Breast epithelium (tissue), 4 donors: ENCODE measurements around the gene ZNF397. TPM values are rescaled to one million over a fixed set of nuclear protein-coding genes. Genes with fewer than 3 reads are reported as not detected.

Source experiments
- DNase-seq, 2 donors: peaks; one replicate each; pipeline ENCODE4 v3.0.0-alpha.2; 2019; ENCODE audit warnings: low spot score in 2 of 2
- H3K27ac ChIP-seq, 2 donors: fragments of 200-600 bp; sonication (generic) in 1 of 2; one replicate each; pipeline ENCODE4 v1.5.1; 2016 to 2019; ENCODE audit warnings: mild to moderate bottlenecking in 1 of 2
- H3K27me3 ChIP-seq, 2 donors: fragments of 200-600 bp; sonication (generic) in 1 of 2; one replicate each; pipeline versions ENCODE4 v1.5.1 to v1.6.0; 2017 to 2019; ENCODE audit warnings: control low read depth in 1 of 2, mild to moderate bottlenecking in 1 of 2
- H3K36me3 ChIP-seq: fragments of 200-600 bp; one replicate; pipeline ENCODE4 v1.5.1; 2019
- H3K4me1 ChIP-seq, 2 donors: fragments of 200-600 bp; sonication (generic); one replicate each; pipeline ENCODE4 v1.5.1; 2016 to 2019; ENCODE audit warnings: control low read depth in 1 of 2
- H3K4me3 ChIP-seq, 3 donors: fragments of 200-600 bp; sonication (generic); 1 replicate in 2 of 3; 2 replicates in 1 of 3; pipeline ENCODE4 v1.5.1; 2016 to 2019; ENCODE audit warnings: mild to moderate bottlenecking in 3 of 3, moderate library complexity in 2 of 3
- H3K9me3 ChIP-seq, 2 donors: fragments of 200-600 bp; sonication (generic) in 1 of 2; one replicate each; pipeline ENCODE4 v1.5.1; 2016 to 2019; ENCODE audit warnings: control low read depth in 1 of 2
- CTCF ChIP-seq, 3 donors: fragments of 450-650 bp; IDR thresholded peaks; one replicate each; pipeline ENCODE4 v1.5.1; 2016 to 2017; ENCODE audit warnings: antibody characterized with exemption in 3 of 3, mild to moderate bottlenecking in 3 of 3, moderate library complexity in 3 of 3
- POLR2A ChIP-seq: fragments of 450-650 bp; IDR thresholded peaks from one replicate; pipeline ENCODE4 v1.6.1; 2016; ENCODE audit warnings: antibody characterized with exemption, mild to moderate bottlenecking, moderate library complexity
- POLR2AphosphoS5 ChIP-seq, 3 donors: sonication (generic); formaldehyde crosslinking; IDR thresholded peaks; one replicate each; pipeline ENCODE4 v1.6.1; 2017; ENCODE audit warnings: antibody characterized with exemption in 3 of 3
- intact Hi-C: fragments of 100-400 bp; cut with DNase I; formaldehyde crosslinking; loops from one replicate; pipeline ENCODE4 v1.15.1; 2023; ENCODE audit warnings: low total_unique reads
- total RNA-seq, 3 donors: library from RNA; depleted of rRNA; stranded (reverse); fragments of >200 nt; gene quantifications; one replicate each; pipeline ENCODE4 v1.1.0, GENCODE V29; 2016

ZNF397 gene
- total RNA-seq, 3 donors from 2014 or later = 27.2 to 44.5 (median 38.0) TPM

- Histone ChIP-seq H3K4me1 (no peaks in the 10 kb centered on the region), H3K4me3 (no peak overlapping the region), H3K9me3 (no peaks in the 10 kb centered on the region), H3K27me3 (no peaks in the 10 kb centered on the region), H3K27ac (peak overlapping the region; percentile 3 to 10), H3K36me3 (peaks cover 4% of the 10 kb centered on the region)
- no peak for DNase-seq
- TF ChIP-seq POLR2AphosphoS5 (IDR thresholded peaks at IDR 0.05) (no peak), POLR2A (no peak), CTCF (IDR thresholded peaks at IDR 0.05) (no peak)
- intact Hi-C loops = no loop called here
These were observed 6.0 kb downstream of the ZNF397 start for GRCh38 chr18:35246831-35247230.

GRCh38 chr18:35247412-35248249 is 6.8 kb downstream of the ZNF397 start:
- H3K27me3 ChIP-seq = no peaks in the 10 kb centered on the region
- peaks cover 4% of the 10 kb centered on the region for H3K36me3 ChIP-seq
- H3K4me3 ChIP-seq = no peak overlapping the region
- peak overlapping the region; percentile 3 to 10 for H3K27ac ChIP-seq
- DNase-seq = no peak
- H3K9me3 ChIP-seq = no peaks in the 10 kb centered on the region
- TF ChIP-seq POLR2A (no peak), CTCF (IDR thresholded peaks at IDR 0.05) (no peak), POLR2AphosphoS5 (IDR thresholded peaks at IDR 0.05) (no peak)
- intact Hi-C loops = no loop called here
- no peaks in the 10 kb centered on the region for H3K4me1 ChIP-seq

- H3K36me3 ChIP-seq = peaks cover 4% of the 10 kb centered on the region
- no peak overlapping the region for H3K4me3 ChIP-seq
- no peaks in the 10 kb centered on the region for H3K27me3 ChIP-seq
- intact Hi-C loops = no loop called here
- TF ChIP-seq POLR2AphosphoS5 (IDR thresholded peaks at IDR 0.05) = no peak
- TF ChIP-seq CTCF (IDR thresholded peaks at IDR 0.05) = no peak
- TF ChIP-seq POLR2A = no peak
- no peaks in the 10 kb centered on the region for H3K4me1 ChIP-seq
- no peak overlapping the region for H3K27ac ChIP-seq
- no peak for DNase-seq
- H3K9me3 ChIP-seq = no peaks in the 10 kb centered on the region
These were observed 7.6 kb downstream of the ZNF397 start for GRCh38 chr18:35248429-35248828.

GRCh38 chr18:35252466-35252865 is 11.6 kb downstream of the ZNF397 start:
- no peak for TF ChIP-seq POLR2AphosphoS5 (IDR thresholded peaks at IDR 0.05)
- TF ChIP-seq CTCF (IDR thresholded peaks at IDR 0.05) = no peak
- TF ChIP-seq POLR2A = no peak
- H3K27ac ChIP-seq = no peak overlapping the region
- peaks cover 4% of the 10 kb centered on the region for H3K36me3 ChIP-seq

GRCh38 chr18:35253655-35254287 is 12.9 kb downstream of the ZNF397 start:
- Histone ChIP-seq H3K4me3 (no peak overlapping the region), H3K4me1 (no peaks in the 10 kb centered on the region), H3K36me3 (no peaks in the 10 kb centered on the region), H3K27me3 (no peaks in the 10 kb centered on the region), H3K27ac (no peak overlapping the region), H3K9me3 (peaks cover 0 to 3% of the 10 kb centered on the region in 2 donors)
- intact Hi-C loops = loop anchor here (5.0 kb wide), 1 partner anchor 84 kb away; no protein-coding TSS in a partner anchor
- no peak for DNase-seq
- no peak for TF ChIP-seq POLR2A
- no peak for TF ChIP-seq CTCF (IDR thresholded peaks at IDR 0.05)
- TF ChIP-seq POLR2AphosphoS5 (IDR thresholded peaks at IDR 0.05) = no peak

More at GRCh38 chr18:35252466-35252865, 11.6 kb downstream of the ZNF397 start:
- Histone ChIP-seq H3K27me3 (no peaks in the 10 kb centered on the region), H3K4me1 (no peaks in the 10 kb centered on the region), H3K9me3 (peaks cover 0 to 3% of the 10 kb centered on the region in 2 donors), H3K4me3 (no peak overlapping the region)
- intact Hi-C loops = loop anchor here (5.0 kb wide), 1 partner anchor 85 kb away; no protein-coding TSS in a partner anchor
- no peak for DNase-seq
